Measurements from ENCODE around the gene CXCL17.
"Not testable (repeated sequence)": the region's sequence is repeated elsewhere in the genome, so short reads cannot be mapped to it uniquely, and the experiment has no call there.

CXCL17 gene, protein sequence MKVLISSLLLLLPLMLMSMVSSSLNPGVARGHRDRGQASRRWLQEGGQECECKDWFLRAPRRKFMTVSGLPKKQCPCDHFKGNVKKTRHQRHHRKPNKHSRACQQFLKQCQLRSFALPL

DNA sequence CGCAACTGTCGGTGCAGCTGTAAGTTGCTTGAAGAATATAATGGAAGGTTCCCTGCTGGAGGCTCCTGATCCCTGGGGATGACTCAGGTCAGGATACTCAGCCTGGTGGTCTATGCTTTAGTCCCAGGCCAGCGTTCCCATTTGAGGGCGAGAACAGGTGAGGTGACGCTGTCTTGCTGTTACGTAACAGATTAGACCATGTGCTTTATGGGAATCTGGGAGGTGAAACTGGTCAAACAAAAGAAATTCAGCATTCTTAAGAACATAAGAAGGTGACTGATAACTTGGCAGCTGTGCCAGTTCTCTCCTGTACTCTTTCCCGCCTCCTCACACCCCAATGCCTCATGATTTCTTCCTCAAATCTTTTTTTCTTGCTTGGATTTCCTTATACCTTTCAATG lies at the start of gene CXCL17:
CXCL17 (minus strand) TSS at position 114 of the 400 bp plus-strand sequence. CDS start 114 bp downstream, outside the sequence.
- no peak for DNase-seq (ENCODE audit: low spot score)

DNA sequence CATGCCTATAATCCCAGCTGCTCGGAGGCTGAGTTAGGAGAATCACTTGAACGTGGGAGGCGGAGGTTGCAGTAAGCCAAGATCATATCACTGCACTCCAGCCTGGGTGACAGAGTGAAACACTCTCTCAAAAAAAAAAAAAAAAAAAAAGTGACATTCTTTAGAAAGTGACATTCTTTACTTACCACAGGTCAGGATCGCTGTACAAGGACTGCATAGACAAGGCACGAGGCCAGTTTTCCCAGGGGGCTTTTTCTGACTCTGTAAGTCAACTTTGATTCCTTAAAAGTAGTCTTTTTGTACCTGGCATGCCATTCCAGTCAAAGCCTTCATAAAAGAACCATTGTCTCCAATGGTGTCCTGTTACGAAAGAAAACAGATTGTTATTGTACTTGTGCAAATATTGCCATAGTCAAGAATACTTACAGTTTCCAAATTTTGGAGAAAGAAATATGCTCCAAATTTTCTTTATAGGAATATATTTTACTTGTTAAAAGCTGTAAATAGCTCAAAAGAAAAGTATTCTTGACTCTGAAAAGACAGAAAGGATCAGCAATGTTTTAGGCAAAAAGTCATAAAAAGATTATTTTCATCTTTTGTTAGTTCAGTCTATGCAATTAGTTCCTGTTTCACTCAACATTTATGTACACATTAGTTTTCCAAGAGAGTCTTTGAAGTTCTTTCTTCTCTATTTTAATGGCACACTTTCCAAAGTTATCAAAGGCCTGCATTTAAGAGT lies 46.2 kb upstream of the CXCL17 start:
- no peak for DNase-seq (ENCODE audit: low spot score)

DNA sequence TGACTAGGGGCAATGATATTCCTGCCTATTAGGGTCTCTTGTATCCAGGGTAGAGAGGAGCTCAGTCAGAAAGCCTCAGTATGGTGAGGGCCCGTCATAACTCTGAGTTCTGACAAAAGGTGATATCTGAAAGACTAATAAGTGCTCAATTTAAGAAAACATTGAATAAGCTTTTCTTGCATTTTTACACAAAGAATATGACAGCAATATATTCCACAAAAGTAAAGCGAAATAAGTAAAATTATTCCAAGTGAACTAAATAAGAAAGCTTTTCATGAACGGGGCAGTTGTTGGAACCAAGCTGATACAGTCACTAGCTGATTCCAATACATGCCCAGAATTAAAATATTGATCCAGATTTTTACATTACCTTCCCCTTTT lies 45.0 kb upstream of the CXCL17 start:
- DNase-seq (ENCODE audit: low spot score), result no peak

DNA sequence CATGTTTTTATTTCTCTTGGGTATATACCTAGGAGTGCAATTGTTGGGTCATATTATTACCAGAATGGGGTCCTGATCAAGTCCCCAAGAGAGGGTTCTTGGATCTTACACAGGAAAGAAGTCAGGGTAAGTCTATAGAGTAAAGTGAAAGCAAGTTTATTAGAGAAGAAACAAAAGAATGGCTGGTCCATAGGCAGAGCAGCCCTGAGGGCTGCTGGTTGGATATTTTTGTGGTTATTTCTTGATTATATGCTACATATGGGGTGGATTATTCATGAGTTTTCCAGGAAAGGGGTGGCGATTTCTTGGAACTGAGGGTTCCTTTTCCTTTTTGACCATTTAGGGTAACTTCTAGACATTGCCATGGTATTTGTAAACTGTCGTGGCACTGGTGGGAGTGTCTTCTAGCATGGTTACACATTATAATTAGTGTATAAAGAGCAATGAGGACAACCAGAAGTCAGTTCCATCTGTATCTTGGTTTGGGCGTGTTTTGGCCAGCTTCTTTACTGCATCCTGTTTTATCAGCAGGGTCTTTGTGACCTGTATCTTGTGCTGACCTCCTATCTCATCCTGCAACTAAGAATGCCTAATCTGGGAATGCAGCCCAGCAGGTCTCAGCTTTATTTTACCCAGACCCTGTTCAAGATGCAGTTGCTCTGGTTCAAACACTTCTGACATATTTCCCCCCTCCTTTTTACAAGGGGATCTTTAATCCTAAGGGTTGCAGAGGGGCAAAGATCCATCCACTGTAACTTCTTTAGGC lies 44.5 kb upstream of the CXCL17 start:
- peak; percentile 7 for DNase-seq (ENCODE audit: low spot score)

DNA sequence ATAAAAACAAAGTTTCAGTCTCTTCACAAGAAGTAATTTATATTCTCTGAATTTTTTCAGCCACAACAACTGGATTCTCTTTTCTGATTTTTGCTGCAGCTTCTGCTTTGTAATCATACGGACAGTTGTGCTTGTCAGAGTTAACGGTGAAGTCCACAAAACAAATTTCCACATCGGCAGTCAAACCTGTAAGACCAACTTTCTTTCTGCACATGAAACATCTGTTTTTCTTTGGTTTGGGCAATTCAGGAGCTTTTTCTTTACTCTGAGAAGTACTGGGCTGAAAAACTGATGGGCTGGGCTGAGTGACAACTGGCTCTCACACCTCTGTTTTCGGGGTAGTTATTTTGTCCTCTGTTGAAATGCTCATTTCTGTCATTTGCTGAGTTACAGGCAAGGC lies 42.3 kb upstream of the CXCL17 start:
- DNase-seq (ENCODE audit: low spot score), result not testable (repeated sequence)

DNA sequence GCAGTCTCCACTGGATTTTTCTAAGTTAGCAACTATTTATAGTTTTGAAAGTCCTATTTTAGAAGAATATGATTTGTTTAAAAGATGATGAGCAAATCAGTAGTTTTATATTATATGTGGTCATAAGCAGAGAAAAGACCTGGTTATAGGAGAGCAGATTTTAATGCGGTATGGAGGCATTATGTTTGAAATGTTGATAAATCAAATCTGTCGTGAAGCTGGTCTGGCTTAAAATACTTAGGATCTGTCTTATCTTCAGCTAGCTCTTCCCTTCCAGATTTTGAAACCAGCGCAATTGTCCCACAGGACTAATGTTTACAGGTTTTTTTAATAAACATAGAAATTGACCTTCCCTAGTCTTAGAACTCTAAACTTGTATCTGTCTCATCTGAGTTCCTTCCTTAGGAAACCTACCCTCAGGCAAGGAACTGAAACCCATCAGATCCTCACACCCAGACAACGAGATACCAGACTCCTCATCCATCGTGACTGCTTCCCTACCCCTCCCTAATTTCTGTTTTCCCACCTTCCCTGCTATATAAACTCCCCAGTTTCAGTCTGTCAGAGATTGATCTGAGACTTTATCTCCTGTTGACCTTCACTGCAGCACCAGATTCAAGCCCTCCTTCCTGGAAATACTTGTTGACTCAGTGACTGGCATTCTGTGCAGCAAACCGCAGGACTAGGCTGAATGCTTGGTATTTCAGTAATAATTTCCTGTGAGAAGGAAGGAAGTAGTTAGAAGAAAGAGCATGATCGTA lies 37.8 kb upstream of the CXCL17 start:
- peak; percentile 57 for DNase-seq (ENCODE audit: low spot score)

DNA sequence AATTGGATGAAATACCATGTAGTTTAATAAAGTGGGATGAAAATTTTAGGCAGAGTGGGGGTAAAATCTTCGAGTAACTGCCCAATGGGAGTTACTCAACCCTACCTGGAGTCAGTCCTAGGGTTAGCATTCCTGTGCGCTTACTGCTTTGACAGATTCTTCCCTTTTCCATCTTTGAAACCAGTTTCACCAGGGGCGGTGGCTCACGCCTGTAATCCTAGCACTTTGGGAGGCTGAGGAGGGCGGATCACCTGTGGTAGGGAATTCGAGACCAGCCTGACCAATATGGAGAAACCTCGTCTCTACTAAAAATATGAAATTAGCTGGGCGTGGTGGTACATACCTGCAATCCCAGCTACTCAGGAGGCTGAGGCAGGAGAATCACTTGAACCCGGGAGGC lies 37.0 kb upstream of the CXCL17 start:
- no peak for DNase-seq (ENCODE audit: low spot score)

DNA sequence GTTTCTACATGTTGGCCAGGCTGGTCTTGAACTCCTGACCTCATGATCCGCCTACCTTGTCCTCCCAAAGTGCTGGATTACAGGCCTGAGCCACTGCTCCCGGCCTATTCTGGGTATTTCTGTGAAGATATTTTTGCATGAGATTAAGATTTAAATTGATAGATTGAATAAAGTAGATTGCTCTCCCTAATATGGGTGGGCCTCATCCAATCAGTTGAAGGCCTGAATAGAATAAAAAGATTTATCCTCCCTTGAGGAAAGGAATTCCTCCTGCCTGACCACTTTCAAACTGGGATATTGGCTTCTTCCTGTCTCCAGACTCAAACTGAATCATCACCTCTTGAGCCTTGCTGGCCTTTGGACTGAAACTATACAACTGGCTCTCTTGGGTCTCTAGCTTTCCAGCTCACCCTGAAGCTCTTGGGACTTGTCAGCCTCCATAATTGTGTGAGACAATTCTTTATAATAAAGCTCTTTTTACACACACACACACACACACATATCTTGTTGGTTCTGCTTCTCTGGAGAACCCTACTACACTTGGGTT lies 36.1 kb upstream of the CXCL17 start:
- DNase-seq (ENCODE audit: low spot score), result no peak

DNA sequence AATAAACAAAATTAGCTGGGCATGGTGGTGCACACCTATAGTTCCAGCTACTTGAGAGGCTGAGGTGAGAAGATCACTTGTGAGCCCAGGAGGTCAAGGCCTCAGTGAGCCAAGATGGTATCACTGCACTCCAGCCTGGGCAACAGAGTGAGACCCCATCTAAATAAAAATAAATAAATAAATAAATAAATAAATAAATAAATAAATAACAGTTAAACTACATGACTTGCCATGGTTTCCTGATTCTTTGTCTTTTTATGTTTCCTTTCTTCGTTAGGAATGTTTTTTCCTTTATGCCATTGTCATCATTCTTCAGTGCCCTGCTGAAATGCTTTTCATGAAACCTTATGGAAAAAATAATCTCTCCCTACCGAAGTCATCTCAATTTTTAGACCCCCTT lies 35.2 kb upstream of the CXCL17 start:
- no peak for DNase-seq (ENCODE audit: low spot score)

DNA sequence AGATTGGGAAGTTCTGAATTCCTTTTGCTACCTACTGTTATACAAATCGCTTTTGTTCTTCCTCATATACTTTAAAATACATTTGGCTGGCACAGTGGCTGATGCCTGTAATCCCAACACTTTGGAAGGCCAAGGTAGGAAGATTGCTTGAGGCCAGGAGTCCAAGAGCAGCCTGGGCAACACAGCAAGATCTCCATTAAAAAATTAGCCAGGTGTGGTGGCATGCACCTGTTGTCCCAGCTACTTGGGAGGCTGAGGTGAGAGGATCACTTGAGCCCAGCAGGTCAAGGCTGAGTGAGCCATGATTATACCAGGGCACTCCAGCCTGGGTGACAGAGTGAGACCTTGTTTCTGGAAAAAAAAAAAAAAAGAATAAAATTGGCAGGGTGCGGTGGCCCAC lies 34.4 kb upstream of the CXCL17 start:
- DNase-seq (ENCODE audit: low spot score), result no peak

DNA sequence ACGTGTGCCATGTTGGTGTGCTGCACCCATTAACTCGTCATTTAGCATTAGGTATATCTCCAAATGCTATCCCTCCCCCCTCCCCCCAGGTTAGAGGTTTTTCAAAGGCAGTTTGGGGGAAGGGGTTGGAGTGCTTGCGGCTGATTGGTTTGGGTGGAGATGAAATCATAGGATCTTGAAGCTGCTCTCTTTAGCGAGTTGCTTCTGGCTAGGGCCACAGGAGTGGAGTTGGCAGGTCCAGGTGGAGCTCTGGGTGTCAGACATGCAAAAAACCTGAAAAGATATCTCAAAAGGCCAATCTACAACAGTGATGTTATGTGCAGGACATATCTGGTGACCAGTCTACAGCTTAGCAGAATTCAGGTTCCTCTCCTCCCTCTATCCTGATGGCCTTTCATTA lies 32.6 kb upstream of the CXCL17 start:
- no peak for DNase-seq (ENCODE audit: low spot score)

DNA sequence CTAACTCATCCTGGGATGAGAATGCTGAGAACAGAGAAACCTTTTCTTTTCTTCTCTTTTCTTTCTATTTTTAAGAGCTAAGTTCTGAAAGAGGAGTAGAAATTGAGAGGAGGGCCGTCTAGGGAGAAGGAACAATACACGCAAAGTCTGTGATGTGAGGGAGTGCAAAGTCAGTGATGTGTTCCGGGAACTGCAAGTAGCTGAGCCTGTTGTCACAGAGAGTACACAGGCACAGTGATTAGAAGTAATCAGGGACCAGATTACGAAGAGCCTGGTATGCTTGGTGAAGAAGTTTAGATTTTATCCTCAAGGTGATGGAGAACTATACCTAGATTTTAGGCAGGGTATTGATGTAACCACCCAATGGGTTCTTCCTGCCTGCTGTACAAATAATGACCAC lies 32.0 kb upstream of the CXCL17 start:
- no peak for DNase-seq (ENCODE audit: low spot score)

DNA sequence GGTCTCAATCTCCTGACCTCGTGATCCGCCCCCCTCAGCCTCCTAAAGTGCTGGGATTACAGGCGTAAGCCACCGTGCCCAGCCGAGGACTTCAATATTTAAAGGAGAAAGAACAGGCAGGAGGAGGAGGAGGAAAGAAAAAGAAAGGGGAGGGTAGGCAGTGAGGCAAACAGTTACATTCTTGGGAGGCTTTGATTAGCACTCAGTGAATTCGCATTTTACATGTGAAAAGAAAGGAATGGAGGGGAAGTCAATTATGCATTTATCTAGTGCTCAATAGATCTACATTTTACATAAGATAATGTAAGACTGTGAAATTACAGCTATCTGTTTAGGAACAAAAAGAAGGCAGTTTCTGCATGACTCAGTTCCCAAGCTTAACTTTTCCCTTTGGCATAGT lies 30.9 kb upstream of the CXCL17 start:
- DNase-seq (ENCODE audit: low spot score), result no peak

DNA sequence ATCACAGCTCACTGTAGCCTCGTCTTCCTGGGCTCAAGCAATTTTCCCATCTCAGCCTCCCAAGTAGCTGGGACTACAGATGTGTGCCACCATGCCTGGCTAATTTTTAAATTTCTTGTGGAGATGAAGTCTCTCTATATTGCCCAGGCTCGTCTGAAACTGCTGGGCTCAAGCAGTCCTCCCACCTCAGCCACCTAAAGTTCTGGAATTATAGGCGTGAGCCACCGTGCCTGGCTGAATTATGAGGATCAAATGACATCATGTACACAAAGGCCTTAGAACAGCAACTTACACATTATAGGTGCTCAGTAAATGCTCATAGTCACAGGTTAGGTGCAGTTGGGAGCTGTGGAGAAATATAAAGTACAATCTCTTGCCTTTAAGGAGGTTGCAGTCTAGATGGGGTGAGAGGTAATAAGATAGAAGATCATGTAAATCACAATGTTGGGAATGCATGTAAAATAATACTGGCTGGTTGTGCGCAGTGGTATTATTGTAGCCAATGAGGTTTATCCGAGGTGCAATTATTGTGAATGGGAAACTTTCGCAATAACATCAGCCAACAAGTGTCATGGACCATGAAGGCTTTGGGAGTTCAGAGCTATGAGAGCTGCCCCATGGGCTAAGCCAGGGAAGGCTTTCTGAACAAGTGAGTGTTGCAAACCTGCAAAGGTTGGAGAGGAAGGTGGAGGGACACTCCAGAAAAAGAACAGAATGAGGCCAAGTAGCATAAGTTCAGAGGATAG lies 29.8 kb upstream of the CXCL17 start:
- DNase-seq (ENCODE audit: low spot score), result no peak

DNA sequence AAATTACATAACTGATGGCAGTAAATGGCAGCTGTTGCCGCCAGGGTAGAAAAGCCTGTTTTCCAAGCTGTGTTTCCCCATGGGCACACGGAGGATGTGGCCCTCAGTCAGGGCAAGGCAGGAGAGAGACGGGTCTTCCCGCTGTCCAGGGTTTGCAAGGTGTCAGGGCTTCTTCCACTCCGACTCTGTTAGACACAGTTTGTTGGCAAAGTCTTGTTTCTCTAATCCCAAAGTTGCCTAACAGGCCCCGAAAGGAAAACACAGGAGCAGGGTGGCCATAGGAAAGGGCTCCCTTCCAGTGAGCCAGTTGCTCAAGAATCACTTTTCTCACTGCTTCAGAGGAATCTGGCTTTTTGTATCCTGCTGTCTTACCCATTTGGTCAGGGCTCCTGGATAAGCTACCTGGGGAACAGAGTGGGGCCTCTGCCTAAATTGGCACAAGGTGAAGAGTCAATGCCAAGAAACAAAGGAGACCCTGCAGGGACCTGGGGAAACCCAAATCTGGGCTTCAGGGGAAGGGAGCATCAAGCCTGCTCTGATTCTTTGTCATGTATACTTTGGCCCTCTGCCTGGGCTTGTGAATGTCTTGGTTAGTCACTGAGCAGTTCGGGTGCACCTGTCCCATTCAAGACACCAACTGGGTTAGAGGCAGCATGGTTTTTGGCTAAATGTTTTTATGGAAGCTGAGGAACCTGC lies 29.0 kb upstream of the CXCL17 start:
- no peak for DNase-seq (ENCODE audit: low spot score)

DNA sequence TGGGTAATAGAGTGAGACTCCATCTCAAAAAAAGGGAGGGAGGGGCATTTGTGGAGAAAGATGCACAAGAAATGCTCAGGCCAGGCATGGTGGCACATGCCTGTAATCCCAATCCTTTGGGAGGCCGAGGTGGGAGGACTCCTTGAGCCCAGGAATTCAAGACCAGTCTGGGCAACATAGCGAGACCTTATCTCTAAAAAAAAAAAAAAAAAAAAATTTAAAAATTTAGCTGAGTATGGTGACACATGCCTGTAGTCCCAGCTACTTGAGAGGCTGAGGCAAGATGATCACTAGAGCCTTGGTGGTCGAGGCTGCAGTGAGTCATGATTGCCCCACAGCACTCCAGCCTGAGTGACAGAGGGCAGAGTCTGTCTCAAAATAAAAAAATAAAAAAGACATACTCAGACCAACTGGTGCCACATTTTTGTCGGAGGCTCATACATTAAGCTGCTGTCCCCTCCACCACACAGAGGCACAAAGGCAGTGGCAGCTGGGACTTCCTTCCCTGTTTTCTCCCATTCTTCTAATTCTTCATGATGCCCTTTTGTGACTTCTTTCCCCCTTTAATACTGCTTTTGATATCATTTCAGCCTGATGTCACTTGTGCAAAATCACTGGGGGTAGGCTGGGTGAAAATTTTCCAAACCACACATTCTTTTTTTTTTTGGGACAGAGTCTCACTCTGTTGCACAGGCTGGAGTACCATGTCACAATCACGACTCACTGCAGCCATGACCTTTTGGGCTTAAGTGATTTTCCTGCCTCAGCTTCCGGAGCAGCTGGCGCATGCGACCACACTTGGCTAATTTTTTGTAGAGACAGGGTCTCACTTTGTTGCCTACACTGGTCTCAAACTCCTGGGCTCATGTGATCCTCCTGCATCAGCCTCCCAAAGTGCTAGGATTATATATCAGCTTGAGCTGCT lies 26.8 kb upstream of the CXCL17 start:
- DNase-seq (ENCODE audit: low spot score), result no peak

DNA sequence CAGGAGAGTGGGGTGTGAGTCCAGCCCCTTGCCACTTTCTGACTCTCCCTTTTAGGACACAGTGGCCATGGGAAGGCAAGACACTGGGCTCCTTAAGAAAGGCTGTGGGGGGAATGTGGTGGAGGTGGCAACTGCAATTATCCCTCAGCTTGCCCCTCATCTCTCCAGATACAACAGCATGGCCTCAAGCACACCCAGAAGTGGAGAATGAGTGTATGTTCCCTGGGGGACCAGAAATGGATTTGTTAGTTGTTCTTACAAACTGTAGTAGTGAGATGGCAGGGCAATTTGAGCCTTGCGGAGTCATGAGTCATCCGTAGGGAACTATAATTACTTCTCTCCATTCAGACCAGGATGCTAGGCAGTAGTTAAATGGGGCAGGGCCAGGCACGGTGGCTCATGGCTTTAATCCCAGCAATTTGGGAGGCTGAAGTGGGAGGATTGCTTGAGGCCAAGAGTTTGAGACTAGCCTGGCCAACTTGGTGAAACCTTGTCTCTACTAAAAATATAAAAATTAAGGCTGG lies 25.6 kb upstream of the CXCL17 start:
- DNase-seq (ENCODE audit: low spot score), result no peak

DNA sequence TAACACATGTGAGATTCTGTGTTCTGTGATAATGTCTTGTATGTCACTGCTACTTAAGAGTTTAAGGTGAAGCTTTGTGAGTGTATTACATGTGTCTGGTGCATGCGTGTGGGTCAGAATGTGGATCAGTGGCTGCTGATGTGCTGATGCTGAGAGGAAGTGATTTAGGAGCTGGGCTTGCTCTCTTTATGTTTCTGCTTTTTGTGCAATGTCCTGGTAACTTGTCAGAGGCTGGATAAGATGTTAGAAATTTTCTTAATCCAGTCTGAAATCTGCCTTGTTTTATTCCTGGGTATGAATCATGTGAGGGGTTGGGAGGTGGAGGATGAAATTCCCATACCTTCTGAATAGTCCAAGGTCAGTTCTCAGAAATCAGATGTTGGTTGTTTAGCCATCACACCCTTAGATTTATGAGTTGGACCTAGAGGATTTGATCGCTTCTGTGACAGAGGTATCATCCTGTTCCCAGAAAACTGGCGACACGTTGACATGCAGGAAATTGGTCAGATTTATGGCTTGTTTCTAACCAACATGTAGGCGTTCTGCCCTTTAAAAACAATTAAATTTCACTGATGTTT lies 24.5 kb upstream of the CXCL17 start:
- no peak for DNase-seq (ENCODE audit: low spot score)

DNA sequence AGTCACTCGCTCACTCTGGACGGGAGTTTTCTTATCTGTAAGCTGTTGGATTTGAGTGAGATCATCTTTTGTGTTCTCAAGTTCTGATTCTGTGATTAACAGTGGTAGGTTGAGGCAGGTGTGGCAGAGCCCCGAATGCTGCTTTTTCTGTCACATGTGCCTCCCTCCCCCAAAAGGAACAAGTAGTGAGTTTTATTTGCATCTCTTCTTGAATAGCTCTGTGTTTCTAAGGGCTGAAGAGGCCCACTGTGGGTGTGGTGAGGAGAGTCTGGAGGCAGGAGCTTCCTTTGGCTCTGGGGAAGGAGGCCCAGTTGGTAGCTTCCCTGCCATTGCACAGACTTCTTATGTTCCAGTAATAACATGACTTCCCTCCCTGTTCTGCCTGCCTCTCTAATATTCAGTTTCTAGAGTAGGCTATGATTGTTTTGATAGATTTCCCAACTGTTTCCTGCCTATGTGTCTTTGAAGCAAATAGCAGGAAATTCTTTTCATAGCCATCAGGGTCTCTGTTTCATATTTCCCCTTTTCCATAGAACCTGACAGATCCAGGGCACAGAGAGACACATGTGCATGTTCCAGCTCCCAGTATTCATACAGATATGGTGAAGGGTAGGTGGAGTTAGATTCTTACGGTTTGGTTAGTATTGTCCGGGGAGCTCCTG lies 23.9 kb upstream of the CXCL17 start:
- no peak for DNase-seq (ENCODE audit: low spot score)
